Natural killer cell treated with Interleukin-12 subunit alpha and Interleukin-12 subunit beta and Interleukin-15 and Interleukin-18, amount 100 ng/mL, for 72 hours (primary cell): Measurements from ENCODE around the gene LGALS1. TPM values are rescaled to one million over a fixed set of nuclear protein-coding genes. Genes with fewer than 3 reads are reported as not detected.
"Not testable (repeated sequence)": the region's sequence is repeated elsewhere in the genome, so short reads cannot be mapped to it uniquely, and the experiment has no call there.

Experiments
- ATAC-seq, 2 donors: fragments of 150-1000 bp; cut with Tn5 transposase in 1 of 2; sonication (Bioruptor Pico), chemical (Tn5 transposase) in 1 of 2; 2 replicates each; pipeline ENCODE4 v1.10.0; 2021
- DNase-seq: peaks from one replicate; pipeline ENCODE4 v3.0.0; 2022; ENCODE audit warnings: low spot score
- H3K27ac Mint-ChIP-seq, 2 donors: 1 replicate in 1 of 2; 2 replicates in 1 of 2; pipeline ENCODE4 v1.8.0; 2022; ENCODE audit warnings: mixed read lengths in 2 of 2, mild to moderate bottlenecking in 1 of 2, moderate library complexity in 1 of 2
- H3K27me3 Mint-ChIP-seq, 2 donors: 1 replicate in 1 of 2; 2 replicates in 1 of 2; pipeline ENCODE4 v1.8.0; 2022; ENCODE audit warnings: mixed read lengths in 2 of 2
- H3K36me3 Mint-ChIP-seq: one replicate; pipeline ENCODE4 v1.8.0; 2022; ENCODE audit warnings: mixed read lengths
- H3K4me1 Mint-ChIP-seq, 2 donors: 1 replicate in 1 of 2; 2 replicates in 1 of 2; pipeline ENCODE4 v1.8.0; 2022; ENCODE audit warnings: low read depth in 2 of 2, mixed read lengths in 2 of 2, mild to moderate bottlenecking in 1 of 2
- H3K4me3 Mint-ChIP-seq: one replicate; pipeline ENCODE4 v1.8.0; 2022; ENCODE audit warnings: mixed read lengths
- H3K9me3 Mint-ChIP-seq: 2 replicates; pipeline ENCODE4 v1.8.0; 2022; ENCODE audit warnings: mixed read lengths
- total RNA-seq, 2 donors: library from RNA; stranded (reverse); gene quantifications; one replicate each; pipeline ENCODE4 v1.2.3, GENCODE V29; 2022

LGALS1 gene
- total RNA-seq, 2 donors from 2014 or later, result 290 to 675 TPM

GRCh38 chr22:37679670-37680069 is 4.2 kb downstream of the LGALS1 start:
- Mint-ChIP-seq H3K36me3 (no peaks in the 10 kb centered on the region), H3K4me1 (peaks cover 35% of the 10 kb centered on the region in 2 donors), H3K27me3 (no peaks in the 10 kb centered on the region), H3K4me3 (no peak overlapping the region), H3K27ac (peak overlapping the region; percentile 46 to 63), H3K9me3 (no peaks in the 10 kb centered on the region)
- ATAC-seq, result no peak
- DNase-seq, result no peak

- no peaks in the 10 kb centered on the region for H3K9me3 Mint-ChIP-seq
- peak overlapping the region; percentile 46 to 63 for H3K27ac Mint-ChIP-seq
- no peak for ATAC-seq
- no peaks in the 10 kb centered on the region for H3K36me3 Mint-ChIP-seq
- no peak overlapping the region for H3K4me3 Mint-ChIP-seq
- H3K4me1 Mint-ChIP-seq, result peaks cover 32% of the 10 kb centered on the region in 2 donors
- DNase-seq, result no peak
- H3K27me3 Mint-ChIP-seq, result no peaks in the 10 kb centered on the region
Observed at GRCh38 chr22:37680191-37680851, 4.9 kb downstream of the LGALS1 start.

- Mint-ChIP-seq H3K36me3 (no peaks in the 10 kb centered on the region), H3K9me3 (no peaks in the 10 kb centered on the region), H3K27me3 (no peaks in the 10 kb centered on the region), H3K27ac (peak overlapping the region in 1 of 2 donors; percentile 66), H3K4me3 (no peak overlapping the region), H3K4me1 (peaks cover 28 to 32% of the 10 kb centered on the region in 2 donors)
- DNase-seq, result no peak
- ATAC-seq, result no peak
Observed at GRCh38 chr22:37681001-37681424, 5.6 kb downstream of the LGALS1 start.

- Mint-ChIP-seq H3K27ac (peak overlapping the region; percentile 66 to 67), H3K27me3 (no peaks in the 10 kb centered on the region), H3K36me3 (peaks cover 2% of the 10 kb centered on the region), H3K4me1 (peaks cover 28 to 34% of the 10 kb centered on the region in 2 donors), H3K4me3 (no peak overlapping the region), H3K9me3 (no peaks in the 10 kb centered on the region)
- peak in 1 of 2 donors; percentile 27 for ATAC-seq
- DNase-seq, result peak; percentile 76
Observed at GRCh38 chr22:37681556-37682049, 6.2 kb downstream of the LGALS1 start.

GRCh38 chr22:37684803-37685615 is 9.6 kb downstream of the LGALS1 start:
- DNase-seq (no peak), ATAC-seq (no peak)
- no peaks in the 10 kb centered on the region for H3K27me3 Mint-ChIP-seq
- peaks cover 6% of the 10 kb centered on the region for H3K36me3 Mint-ChIP-seq
- peak overlapping the region; percentile 88 to 92 for H3K27ac Mint-ChIP-seq
- no peaks in the 10 kb centered on the region for H3K9me3 Mint-ChIP-seq
- H3K4me3 Mint-ChIP-seq, result no peak overlapping the region
- peaks cover 29 to 32% of the 10 kb centered on the region in 2 donors for H3K4me1 Mint-ChIP-seq

- peak; percentile 93 to 94 for ATAC-seq
- H3K4me1 Mint-ChIP-seq, result peaks cover 26 to 29% of the 10 kb centered on the region in 2 donors
- peak within 1 kb of the TSS; percentile 88 to 92 for H3K27ac Mint-ChIP-seq
- H3K9me3 Mint-ChIP-seq, result no peaks in the 10 kb centered on the region
- peaks cover 6% of the 10 kb centered on the region for H3K36me3 Mint-ChIP-seq
- H3K27me3 Mint-ChIP-seq, result no peaks in the 10 kb centered on the region
- peak within 1 kb of the TSS; percentile 100 for H3K4me3 Mint-ChIP-seq
- peak; percentile 80 for DNase-seq
Observed at GRCh38 chr22:37686002-37686982, 10.9 kb downstream of the LGALS1 start, which contains the start of gene NOL12. Gene NOL12, plus strand, starts transcription at chr22:37686343. Its CDS starts 50 bp downstream, at chr22:37686393.

- Mint-ChIP-seq H3K4me1 (peaks cover 22 to 23% of the 10 kb centered on the region in 2 donors), H3K36me3 (peaks cover 6% of the 10 kb centered on the region), H3K9me3 (no peaks in the 10 kb centered on the region), H3K27ac (no peak overlapping the region), H3K4me3 (no peak overlapping the region), H3K27me3 (no peaks in the 10 kb centered on the region)
- no peak for ATAC-seq
- DNase-seq, result no peak
Observed at GRCh38 chr22:37690407-37690806, 15.0 kb downstream of the LGALS1 start.

GRCh38 chr22:37690901-37691504 is 15.6 kb downstream of the LGALS1 start:
- ATAC-seq, result no peak
- Mint-ChIP-seq H3K36me3 (peaks cover 6% of the 10 kb centered on the region), H3K27me3 (no peaks in the 10 kb centered on the region), H3K9me3 (no peaks in the 10 kb centered on the region), H3K4me3 (no peak overlapping the region), H3K4me1 (peaks cover 23 to 25% of the 10 kb centered on the region in 2 donors), H3K27ac (no peak overlapping the region)
- DNase-seq, result no peak

- Mint-ChIP-seq H3K36me3 (no peaks in the 10 kb centered on the region), H3K9me3 (no peaks in the 10 kb centered on the region), H3K27me3 (no peaks in the 10 kb centered on the region), H3K4me1 (peaks cover 16 to 23% of the 10 kb centered on the region in 2 donors), H3K27ac (no peak overlapping the region), H3K4me3 (no peak overlapping the region)
- ATAC-seq (no peak), DNase-seq (no peak)
Observed at GRCh38 chr22:37692627-37693285, 17.3 kb downstream of the LGALS1 start.

GRCh38 chr22:37694131-37694530 is 18.7 kb downstream of the LGALS1 start:
- not testable (repeated sequence) for H3K9me3 Mint-ChIP-seq, H3K27ac Mint-ChIP-seq, DNase-seq, H3K4me3 Mint-ChIP-seq, H3K27me3 Mint-ChIP-seq, ATAC-seq, H3K36me3 Mint-ChIP-seq
- H3K4me1 Mint-ChIP-seq, result peaks cover 11 to 15% of the 10 kb centered on the region in 2 donors

- H3K4me1 Mint-ChIP-seq, result peaks cover 17 to 21% of the 10 kb centered on the region in 2 donors
- H3K4me3 Mint-ChIP-seq, result peak overlapping the region; percentile 50
- H3K27ac Mint-ChIP-seq, result peak overlapping the region in 1 of 2 donors; percentile 86
- not testable (repeated sequence) for H3K9me3 Mint-ChIP-seq, ATAC-seq, H3K36me3 Mint-ChIP-seq, DNase-seq, H3K27me3 Mint-ChIP-seq
Observed at GRCh38 chr22:37696260-37696656, 20.8 kb downstream of the LGALS1 start.
